HepG2 (cell line): ENCODE results near the gene IQCK. TPM values are rescaled to one million over a fixed set of nuclear protein-coding genes. Genes with fewer than 3 reads are reported as not detected.

ENCODE experiments used
- ASH2L ChIP-seq: fragments of 300-600, 200-600 bp; sonication (generic); IDR thresholded peaks from 2 replicates; pipeline ENCODE4 v1.7.0; 2017; ENCODE audit warnings: low read depth, mild to moderate bottlenecking, moderate library complexity, mixed read lengths, low read length; ENCODE audit not compliant: insufficient read length
- DZIP1 ChIP-seq: sonication (generic); formaldehyde crosslinking; IDR thresholded peaks from 2 replicates; pipeline ENCODE4 v1.5.0; 2020; ENCODE audit warnings: mild to moderate bottlenecking, missing genetic modification reagents
- KLF11 ChIP-seq: IDR thresholded peaks from 2 replicates; pipeline ENCODE4 v1.6.1; 2016; ENCODE audit warnings: missing compliant biosample characterization
- MAZ ChIP-seq, 2 experiments: sonication (generic) in 1 of 2; formaldehyde crosslinking in 1 of 2; IDR thresholded peaks; 2 replicates each; pipeline versions ENCODE4 v1.5.0 to v1.6.1; 2012 to 2020; ENCODE audit warnings: low read depth in 2 of 2, mild to moderate bottlenecking in 2 of 2, borderline replicate concordance in 1 of 2, improper control_type of control experiment in 1 of 2, low read length in 1 of 2, missing genetic modification reagents in 1 of 2, moderate library complexity in 1 of 2
- MTA1 ChIP-seq: sonication (generic); formaldehyde crosslinking; IDR thresholded peaks from 2 replicates; pipeline ENCODE4 v1.4.0; 2020; ENCODE audit warnings: missing genetic modification reagents, mild to moderate bottlenecking, borderline replicate concordance
- NCOR1 ChIP-seq: fragments of 200-600 bp; sonication (generic); IDR thresholded peaks from 2 replicates; pipeline ENCODE4 v1.7.0; 2017; ENCODE audit warnings: antibody characterized with exemption, low read length, borderline replicate concordance
- NFRKB ChIP-seq: fragments of 450-650 bp; IDR thresholded peaks from 2 replicates; pipeline ENCODE4 v1.6.1; 2017
- POLR2AphosphoS2 ChIP-seq: IDR thresholded peaks from 2 replicates; pipeline ENCODE4 v1.6.1; 2011; ENCODE audit warnings: low read depth, low read length, improper control_type of control experiment
- SATB2 ChIP-seq: sonication (generic); formaldehyde crosslinking; IDR thresholded peaks from 2 replicates; pipeline ENCODE4 v1.5.0; 2020; ENCODE audit warnings: missing genetic modification reagents
- SMARCC2 ChIP-seq: fragments of 450-650 bp; IDR thresholded peaks from 2 replicates; pipeline ENCODE4 v1.6.1; 2017; ENCODE audit warnings: antibody characterized with exemption, mild to moderate bottlenecking
- U2AF2 ChIP-seq: fragments of 200-400 bp; formaldehyde crosslinking; IDR thresholded peaks from 2 replicates; pipeline ENCODE4 v1.6.1; 2017; ENCODE audit warnings: low read depth, mild to moderate bottlenecking, low read length
- ZBTB38 ChIP-seq: sonication (generic); formaldehyde crosslinking; IDR thresholded peaks from 2 replicates; pipeline ENCODE4 v1.5.1; 2020; ENCODE audit warnings: mild to moderate bottlenecking, missing genetic modification reagents
- ZNF12 ChIP-seq: sonication (generic); formaldehyde crosslinking; IDR thresholded peaks from 2 replicates; pipeline ENCODE4 v1.5.0; 2020; ENCODE audit warnings: missing genetic modification reagents
- ZNF138 ChIP-seq: sonication (generic); formaldehyde crosslinking; IDR thresholded peaks from 2 replicates; pipeline ENCODE4 v1.5.0; 2020; ENCODE audit warnings: mild to moderate bottlenecking, low read depth, missing genetic modification reagents
- ZNF205 ChIP-seq: IDR thresholded peaks from 2 replicates; pipeline ENCODE4 v1.6.1; 2018; ENCODE audit warnings: missing biosample characterization, missing genetic modification reagents
- ZNF496 ChIP-seq: sonication (generic); formaldehyde crosslinking; IDR thresholded peaks from 2 replicates; pipeline ENCODE4 v1.8.1; 2023; ENCODE audit warnings: mild to moderate bottlenecking, moderate library complexity, missing genetic modification reagents; ENCODE audit not compliant: insufficient replicate concordance
- ZNF605 ChIP-seq: sonication (generic); formaldehyde crosslinking; IDR thresholded peaks from 2 replicates; pipeline ENCODE4 v1.8.0; 2022; ENCODE audit warnings: mild to moderate bottlenecking, missing genetic modification reagents
- ZNF792 ChIP-seq: IDR thresholded peaks from 2 replicates; pipeline ENCODE4 v1.6.1; 2016
- ZNF816 ChIP-seq: sonication (generic); formaldehyde crosslinking; IDR thresholded peaks from 2 replicates; pipeline ENCODE4 v1.8.0; 2022; ENCODE audit warnings: missing genetic modification reagents, mild to moderate bottlenecking, borderline replicate concordance
- ZXDC ChIP-seq: sonication (generic); formaldehyde crosslinking; IDR thresholded peaks from 2 replicates; pipeline ENCODE4 v1.5.0; 2020; ENCODE audit warnings: mild to moderate bottlenecking, missing genetic modification reagents
- ZZZ3 ChIP-seq: sonication (generic); formaldehyde crosslinking; IDR thresholded peaks from 2 replicates; pipeline ENCODE4 v1.4.0; 2020; ENCODE audit warnings: missing genetic modification reagents, mild to moderate bottlenecking, borderline replicate concordance
- polyA plus RNA-seq, 8 experiments: library from polyadenylated mRNA; depleted of rRNA in 3 of 8; stranded (reverse) in 7 of 8; unstranded in 1 of 8; fragments of >200 nt; fragmentation: Illumina TruSeq in 4 of 8; extraction: Trizol in 4 of 8; gene quantifications; 2 replicates each; pipeline versions ENCODE4 v1.2.1 to v1.2.3, GENCODE V29; 2011 to 2016; ENCODE audit warnings: low read depth in 4 of 8, missing spikeins in 1 of 8, mixed read lengths in 1 of 8; ENCODE audit not compliant: insufficient read depth in 1 of 8
- total RNA-seq, 5 experiments: library from RNA; depleted of rRNA; stranded (reverse); fragments of >200 nt; fragmentation: Illumina TruSeq; extraction: Trizol; gene quantifications; 2 replicates each; pipeline ENCODE4 v1.2.3, GENCODE V29; 2016; ENCODE audit warnings: low read depth in 1 of 5
- TF ChIP-seq, protein P1 (sequence below): sonication (generic); formaldehyde crosslinking; IDR thresholded peaks from 2 replicates; pipeline ENCODE4 v1.5.1; 2020; ENCODE audit warnings: mild to moderate bottlenecking, missing genetic modification reagents, moderate library complexity

The IQCK gene
- total and polyA plus RNA-seq, 2 of the 13 experiments (the other 11 are each of a cell fraction or from before 2014, with no cell fraction given), result 5.1 to 7.3 TPM

- TF ChIP-seq, protein P1, sequence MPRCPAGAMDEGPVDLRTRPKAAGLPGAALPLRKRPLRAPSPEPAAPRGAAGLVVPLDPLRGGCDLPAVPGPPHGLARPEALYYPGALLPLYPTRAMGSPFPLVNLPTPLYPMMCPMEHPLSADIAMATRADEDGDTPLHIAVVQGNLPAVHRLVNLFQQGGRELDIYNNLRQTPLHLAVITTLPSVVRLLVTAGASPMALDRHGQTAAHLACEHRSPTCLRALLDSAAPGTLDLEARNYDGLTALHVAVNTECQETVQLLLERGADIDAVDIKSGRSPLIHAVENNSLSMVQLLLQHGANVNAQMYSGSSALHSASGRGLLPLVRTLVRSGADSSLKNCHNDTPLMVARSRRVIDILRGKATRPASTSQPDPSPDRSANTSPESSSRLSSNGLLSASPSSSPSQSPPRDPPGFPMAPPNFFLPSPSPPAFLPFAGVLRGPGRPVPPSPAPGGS (CRISPR knock-in tag), result no peak
- TF ChIP-seq MTA1 (CRISPR knock-in tag), result no peak
- peak; percentile 64; the same call in 1 of the 2 replicates for TF ChIP-seq MAZ (IDR thresholded peaks at IDR 0.05; ENCODE audit: borderline replicate concordance, low read depth, low read length)
- TF ChIP-seq MAZ (CRISPR knock-in tag; IDR thresholded peaks at IDR 0.05; ENCODE audit: low read depth), result no peak
- no peak for TF ChIP-seq ZNF138 (CRISPR knock-in tag)
- TF ChIP-seq ZNF496 (CRISPR knock-in tag), result no peak
- no peak for TF ChIP-seq POLR2AphosphoS2
- TF ChIP-seq SATB2 (CRISPR knock-in tag), result no peak
- no peak for TF ChIP-seq ZNF12 (CRISPR knock-in tag)
- TF ChIP-seq ZNF816 (CRISPR knock-in tag), result no peak
- TF ChIP-seq KLF11 (CRISPR knock-in tag), result no peak
- no peak for TF ChIP-seq ASH2L
- TF ChIP-seq SMARCC2, result no peak
- TF ChIP-seq ZZZ3 (CRISPR knock-in tag), result no peak
- no peak for TF ChIP-seq NFRKB
- no peak for TF ChIP-seq ZBTB38
- no peak for TF ChIP-seq ZNF605 (CRISPR knock-in tag)
- TF ChIP-seq DZIP1 (CRISPR knock-in tag), result no peak
- no peak for TF ChIP-seq ZNF205 (CRISPR knock-in tag)
- TF ChIP-seq ZXDC (CRISPR knock-in tag), result no peak
- no peak for TF ChIP-seq U2AF2
- TF ChIP-seq NCOR1, result no peak
- 0 out of 2 replicates have a peak, but pooled peaks have one; percentile 62 for TF ChIP-seq ZNF792 (CRISPR knock-in tag)
Observed at GRCh38 chr16:19907161-19907992, 189.3 kb downstream of the IQCK start (continued).
